HG03039 (cell line): ENCODE data around the gene SLC4A4.

ENCODE experiments used
- ATAC-seq: cut with Tn5 transposase; IDR thresholded peaks from one replicate; pipeline ENCODE4 v1.9.1; 2021; ENCODE audit warnings: mild to moderate bottlenecking, moderate library complexity; ENCODE audit not compliant: unreplicated experiment

Gene SLC4A4

DNA sequence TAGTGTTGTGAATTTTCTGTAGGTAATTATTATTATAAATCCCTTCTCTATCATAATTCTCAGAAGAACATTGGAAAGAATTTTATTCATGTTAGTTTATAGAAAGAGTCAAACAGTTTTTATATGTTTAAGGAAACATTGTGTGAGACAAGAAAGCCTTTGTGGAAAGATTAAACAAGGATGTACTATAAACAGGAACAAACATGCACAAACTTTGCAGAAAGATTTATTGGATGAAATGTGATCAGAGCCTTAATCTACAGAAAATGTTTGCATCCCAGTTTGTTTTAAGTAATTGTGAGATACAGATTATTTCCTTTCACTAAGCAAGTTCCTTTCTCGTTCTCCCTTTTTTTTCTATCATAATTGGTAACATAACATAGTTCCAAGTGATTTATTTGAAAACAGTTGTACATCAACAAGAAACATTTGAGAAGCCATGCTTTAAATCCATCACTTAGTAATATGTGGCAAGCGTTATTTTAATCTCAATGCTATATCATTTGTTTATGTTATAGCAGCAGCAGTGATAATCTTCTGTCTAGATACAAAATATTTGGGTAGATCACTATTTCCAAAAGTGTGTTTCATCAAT is 129.4 kb downstream of the SLC4A4 start:
- no peak for ATAC-seq

DNA sequence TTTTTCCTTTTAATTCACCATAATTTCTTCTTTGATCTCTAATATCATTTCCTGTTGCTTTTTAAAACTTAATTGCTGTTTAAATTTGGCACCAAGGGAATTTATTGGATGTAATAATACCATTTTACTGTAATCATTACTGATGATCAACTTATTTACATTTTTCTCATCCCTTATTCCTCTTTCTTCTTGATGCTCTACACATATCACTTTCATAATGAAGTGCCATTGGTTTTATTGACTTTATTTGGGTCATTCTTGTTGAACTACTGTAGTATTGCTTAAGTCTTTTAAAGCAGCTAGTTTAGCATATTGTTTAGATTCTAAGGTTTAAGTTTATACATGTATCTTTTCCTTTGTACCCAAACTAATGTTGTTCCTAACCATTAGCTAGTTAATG is 130.7 kb downstream of the SLC4A4 start:
- no peak for ATAC-seq

DNA sequence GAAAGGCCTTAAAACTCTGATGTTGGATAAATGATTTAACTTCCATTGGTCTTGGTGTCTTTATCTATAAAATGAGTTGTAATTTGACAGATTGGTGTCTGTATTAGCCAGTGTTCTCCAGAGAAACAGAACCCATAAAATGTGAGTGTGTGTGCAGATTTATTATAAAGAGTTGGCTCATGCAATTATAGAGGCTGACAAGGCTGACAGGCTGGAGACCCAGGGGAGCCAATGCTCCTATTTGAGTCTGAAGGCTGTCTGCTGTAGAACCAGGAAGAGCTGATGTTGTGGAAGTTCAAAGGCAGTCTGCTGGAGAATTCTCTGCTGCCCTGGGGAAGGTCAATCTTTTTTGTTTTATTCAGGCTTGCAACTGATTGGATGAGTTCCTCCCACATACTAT is 131.7 kb downstream of the SLC4A4 start:
- ATAC-seq, result no peak

DNA sequence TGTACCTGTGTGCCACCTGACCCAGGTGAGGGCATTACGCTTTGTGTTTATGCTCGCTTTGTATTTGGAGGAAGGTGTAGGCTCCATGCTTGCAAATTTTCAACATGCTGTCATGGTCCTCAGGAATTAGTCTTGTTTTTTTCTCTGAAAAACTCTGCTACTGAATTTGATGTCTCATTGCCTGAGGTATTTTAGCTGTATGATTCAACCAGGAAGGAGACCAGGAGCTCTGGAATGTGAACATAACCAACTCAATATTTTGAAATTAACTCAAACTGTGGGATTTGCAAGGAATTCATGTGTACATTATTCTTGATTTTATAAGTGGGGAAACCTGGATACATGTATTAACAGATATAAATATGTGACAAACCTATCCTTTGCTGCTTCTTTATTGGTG is 134.1 kb downstream of the SLC4A4 start:
- no peak for ATAC-seq

DNA sequence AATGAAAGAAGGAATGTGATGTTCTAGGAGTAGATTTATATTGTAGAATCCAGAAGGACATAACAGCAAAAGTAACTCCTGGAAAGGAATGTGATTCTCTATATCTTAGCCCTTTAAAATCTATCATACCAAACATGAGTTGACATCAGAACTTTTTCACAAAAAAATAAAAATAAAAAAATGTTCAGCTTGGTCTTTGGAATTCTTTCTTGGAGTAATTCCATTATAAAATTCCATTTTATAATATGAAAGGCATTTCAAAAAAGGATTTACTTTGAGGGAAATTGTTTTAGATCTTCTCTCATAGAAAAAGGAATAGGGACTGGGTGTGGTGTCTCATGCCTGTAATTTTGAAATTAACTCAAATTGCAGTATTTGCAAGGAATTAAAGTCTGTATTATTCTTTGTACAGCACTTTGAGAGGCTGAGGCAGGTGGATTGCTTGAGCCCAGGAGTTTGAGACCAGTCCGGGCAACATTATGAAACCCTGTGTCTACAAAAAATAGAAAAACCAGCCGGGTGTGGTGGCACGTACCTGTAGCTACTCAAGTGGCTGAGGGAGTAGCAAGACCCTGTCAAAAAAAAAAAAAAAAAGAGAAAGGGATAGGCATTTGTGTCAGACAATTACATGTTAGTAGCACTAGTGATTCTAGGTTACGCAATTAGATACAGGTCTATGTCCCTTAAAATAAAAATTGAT is 134.9 kb downstream of the SLC4A4 start:
- ATAC-seq, result no peak

DNA sequence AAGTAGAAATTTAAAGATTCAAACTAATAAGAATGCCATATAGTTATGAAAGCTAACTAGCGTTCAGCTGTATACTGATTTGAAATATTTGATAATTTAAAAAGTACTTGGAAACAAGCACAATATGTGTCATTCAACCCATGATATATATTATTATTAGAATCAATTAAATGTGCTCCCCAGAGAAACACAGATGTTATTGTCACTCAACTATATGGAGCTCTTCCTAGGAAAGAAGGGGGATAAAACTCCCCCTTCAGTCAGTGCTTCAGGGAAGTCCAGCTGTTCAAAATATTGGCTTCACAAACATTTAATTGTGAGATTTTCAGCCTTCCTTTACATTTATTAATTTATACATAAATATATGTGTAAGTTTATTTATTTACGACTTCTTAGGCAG is 135.9 kb downstream of the SLC4A4 start:
- ATAC-seq, result no peak

DNA sequence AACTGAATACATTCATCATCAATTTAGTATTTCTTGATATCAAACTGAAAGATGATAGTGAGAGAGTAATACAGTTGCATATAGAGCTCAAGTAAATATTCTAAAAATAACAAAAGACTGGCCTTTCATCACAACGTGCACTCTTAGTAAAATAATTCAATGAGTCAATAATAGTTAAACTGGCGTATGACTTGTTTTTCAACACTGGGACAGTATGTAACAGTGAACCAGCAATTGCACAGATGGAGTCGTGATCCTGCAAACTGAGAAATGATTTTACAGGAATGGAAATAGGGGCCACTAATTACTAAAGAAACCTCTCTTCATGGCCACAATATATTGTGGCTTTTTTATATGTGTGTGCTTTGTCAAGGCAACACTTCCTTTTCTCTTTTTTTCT is 137.4 kb downstream of the SLC4A4 start:
- ATAC-seq, result no peak

DNA sequence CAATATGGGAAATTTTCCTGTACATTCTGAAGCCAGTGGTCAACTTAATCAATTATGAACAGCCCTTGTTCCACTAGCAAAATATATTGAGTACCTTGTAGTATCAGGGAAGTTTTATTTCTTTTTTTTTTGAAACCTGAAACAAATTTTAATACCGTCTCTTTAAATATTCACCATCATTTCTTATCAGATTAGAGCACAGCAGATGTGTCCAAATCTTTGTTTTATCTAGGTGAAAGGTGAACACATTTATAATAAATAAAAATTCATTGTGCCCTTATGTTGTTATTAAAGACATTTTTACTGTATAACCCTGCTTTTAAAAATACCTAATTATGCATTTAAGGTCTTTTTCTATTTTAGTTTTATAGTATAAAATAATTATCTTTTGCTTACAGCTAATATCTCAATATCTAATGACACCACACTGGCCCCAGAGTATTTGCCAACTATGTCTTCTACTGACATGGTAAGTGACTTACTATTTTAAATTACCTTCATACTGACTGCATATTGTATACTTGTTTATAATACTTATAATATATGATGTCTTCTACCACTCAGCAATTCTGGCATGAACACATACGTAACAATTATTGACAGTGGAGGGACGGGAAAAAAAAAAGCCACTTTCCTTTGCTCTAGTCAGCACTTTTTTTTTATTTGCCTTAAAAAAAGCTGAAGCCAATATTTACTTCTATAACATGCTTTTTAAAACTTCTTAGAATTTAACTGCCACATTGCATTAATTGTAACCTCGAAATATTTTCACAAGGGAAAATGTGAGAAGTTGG is 147.9 kb downstream of the SLC4A4 start:
- no peak for ATAC-seq

DNA sequence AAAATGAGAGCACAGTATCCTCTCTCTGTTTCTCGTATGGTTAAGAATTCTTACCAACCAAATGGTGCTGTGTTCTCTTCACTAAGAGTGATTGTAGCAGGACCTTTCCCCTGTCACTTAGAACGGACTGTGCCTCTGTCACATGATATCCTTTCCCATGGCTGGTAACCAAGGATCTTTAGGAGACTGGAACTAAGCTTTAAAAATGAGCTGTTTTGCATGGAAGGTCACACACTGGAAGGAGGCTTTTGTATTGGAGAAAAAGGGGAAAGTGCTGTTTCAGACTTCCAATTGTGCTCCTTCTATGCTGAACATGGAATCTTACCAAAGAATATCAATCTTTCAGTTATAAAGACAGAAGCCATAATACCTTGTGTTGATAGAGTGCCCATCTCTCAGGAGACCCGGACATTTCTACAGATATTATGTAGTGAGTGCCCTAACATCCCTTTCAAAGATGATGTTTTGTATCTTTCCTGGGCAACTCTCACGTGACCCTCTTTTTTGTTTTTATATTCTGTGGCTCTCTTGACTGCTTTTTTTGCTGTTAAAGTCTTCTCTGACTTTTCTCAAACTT is 148.6 kb downstream of the SLC4A4 start:
- no peak for ATAC-seq

DNA sequence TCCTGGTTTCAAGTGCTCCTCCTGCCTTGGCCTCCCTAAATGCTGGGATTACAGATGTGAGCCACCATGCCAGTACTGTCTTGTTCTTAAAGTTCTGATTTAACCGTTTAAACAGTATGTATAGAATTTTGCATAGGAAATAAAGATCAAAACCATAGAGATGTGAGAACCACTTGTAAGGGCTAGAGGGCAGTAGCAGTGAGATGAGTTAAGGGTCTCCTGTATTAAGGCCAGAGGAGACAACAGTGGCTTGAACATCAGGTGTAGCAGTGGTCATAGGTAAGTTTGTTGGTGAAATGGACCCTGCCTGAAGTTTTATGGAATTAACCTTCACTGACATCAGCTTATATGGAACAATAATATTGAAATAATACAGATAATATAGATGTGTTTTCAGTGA is 155.7 kb downstream of the SLC4A4 start:
- ATAC-seq, result no peak

DNA sequence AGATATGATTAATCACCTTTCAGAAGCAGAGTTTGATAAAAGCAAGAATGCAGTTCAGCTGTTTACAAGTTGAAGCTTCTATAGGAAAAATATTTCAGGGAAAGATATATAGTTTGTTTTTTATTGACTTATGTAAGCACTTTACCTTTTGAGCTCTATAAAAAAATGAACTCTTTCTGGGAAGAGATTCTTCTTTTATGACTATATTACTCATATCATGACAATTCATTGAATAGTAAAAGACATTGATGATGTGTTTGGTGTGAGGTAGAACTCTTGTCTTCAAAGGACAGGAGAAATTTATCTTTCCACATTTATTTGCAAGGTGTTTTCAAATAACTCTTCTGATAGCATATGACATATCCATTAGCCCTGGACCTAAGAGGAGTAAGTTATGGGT is 156.6 kb downstream of the SLC4A4 start:
- no peak for ATAC-seq

DNA sequence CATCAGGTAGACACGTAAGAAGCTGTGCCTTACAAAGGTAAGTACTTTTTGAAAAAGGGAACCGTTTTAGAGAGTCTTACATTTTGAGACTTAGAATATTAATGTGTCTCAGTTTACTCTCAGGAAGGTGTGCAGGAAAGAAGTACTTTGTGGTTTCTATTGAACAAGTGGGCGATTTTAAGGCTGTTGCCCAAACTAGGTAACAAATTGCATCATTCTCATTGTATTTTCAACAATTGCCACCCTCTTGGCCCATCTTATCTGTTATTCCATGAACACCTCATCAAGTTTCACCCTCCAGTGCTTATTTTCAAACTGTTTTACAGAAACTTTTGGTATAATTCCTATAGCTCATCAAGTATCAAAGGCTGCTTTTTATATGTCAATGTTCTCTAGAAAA is 158.3 kb downstream of the SLC4A4 start:
- no peak for ATAC-seq

DNA sequence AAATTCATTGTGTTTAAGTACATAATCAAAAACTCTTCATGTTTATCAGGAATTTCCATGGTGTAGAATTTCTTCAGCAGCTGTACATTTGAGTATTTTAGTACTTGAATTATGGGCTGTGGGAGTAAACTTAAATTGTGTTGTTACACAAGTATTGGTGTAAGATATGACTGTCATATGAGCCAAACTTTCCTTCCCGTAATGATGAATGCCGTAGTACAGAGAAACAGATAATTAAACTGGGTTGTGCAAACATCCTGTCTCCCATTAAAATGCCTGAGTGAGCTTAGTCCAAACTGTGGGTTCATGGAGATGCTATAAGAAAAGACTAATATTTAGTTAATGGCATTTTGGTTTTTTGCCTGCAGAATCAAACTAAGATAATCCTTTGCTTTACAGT is 159.2 kb downstream of the SLC4A4 start:
- ATAC-seq, result no peak

DNA sequence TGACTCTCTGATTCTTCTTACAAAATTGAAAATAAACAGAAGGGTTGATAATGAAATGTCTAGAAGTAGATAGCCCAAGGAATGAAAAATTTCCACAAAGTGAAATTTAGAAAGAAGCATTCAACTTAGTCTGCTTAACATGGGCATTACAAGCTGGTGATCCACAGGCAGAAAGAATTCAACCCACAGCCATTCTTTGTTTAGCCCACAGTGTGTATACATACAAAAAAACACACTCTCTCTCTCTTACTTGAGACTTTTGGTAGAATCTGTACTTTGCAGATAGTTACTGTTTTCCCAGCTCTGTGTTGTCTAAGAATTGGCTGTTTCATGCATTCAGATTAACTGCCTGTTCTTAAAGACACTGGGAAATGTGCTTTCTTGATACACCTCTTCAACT is 159.8 kb downstream of the SLC4A4 start:
- ATAC-seq, result no peak

DNA sequence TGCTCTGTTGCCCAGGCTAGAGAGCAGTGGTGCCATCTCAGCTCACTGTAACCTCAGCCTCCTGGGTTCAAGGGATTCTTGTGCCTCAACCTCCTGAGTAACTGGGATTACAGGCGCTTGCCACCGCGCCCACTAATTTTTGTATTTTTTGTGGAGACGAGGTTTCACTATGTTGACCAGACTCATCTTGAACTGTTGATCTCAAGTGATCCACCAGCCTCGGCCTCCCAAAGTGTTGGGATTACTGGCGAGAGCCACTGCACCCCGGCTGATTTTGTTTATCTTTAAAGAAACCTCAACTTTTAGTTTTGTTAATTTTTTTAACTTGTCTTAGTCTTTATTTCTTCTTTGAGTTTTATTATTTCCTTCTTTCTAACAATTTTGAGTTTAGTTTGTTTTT is 163.2 kb downstream of the SLC4A4 start:
- no peak for ATAC-seq

DNA sequence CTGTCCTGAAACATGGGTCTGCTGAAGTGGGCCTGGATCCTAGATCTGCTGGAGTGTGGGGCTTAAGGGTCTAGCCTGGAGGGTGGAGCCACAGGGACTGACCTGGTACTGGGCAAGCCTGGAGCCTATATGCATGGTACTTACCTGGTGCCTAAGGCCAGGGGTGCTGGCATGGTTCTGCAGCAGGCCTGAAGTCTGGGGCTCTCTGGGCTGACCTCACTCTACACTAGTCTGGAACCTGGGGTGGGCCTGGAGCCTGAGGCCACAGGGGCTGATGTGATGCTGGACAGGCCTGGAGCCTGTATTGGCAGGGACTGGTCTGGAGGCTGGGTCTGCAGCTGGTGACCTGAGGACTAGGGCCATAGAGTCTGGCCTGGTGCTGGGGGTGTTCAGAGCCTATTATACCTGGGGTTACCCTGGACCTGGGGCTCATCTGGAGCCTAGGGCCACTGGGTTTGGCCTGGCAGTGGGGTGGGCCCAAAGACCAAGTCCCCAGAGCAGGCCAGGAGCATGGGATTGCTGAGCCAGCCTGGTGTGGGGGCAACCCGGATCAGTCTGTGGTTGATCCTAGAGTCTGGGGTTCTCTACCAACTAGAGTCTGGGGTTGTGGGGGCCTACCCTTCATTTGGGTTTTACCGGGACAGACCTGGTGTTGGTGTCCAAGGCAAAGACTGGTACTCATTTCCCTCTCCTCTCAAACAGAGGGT is 179.6 kb downstream of the SLC4A4 start:
- no peak for ATAC-seq

DNA sequence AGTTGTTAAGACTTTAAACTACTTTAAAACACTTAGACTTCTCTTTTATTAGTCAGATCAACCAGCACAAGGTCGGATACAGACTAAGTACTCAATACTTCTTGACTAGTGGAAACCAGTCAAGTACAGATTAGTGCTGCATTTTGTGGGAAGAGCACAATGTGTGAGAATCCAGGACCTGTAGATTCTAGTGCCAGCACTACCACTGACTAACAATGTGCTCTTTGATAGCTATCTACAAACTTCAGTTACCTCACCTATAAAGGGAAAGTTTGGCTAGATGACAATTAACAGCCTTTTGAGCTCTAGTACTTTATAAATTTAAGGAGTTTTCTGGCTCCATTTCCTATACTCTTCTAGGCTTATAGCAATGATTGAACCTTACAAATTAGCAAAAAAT is 181.5 kb downstream of the SLC4A4 start:
- no peak for ATAC-seq

DNA sequence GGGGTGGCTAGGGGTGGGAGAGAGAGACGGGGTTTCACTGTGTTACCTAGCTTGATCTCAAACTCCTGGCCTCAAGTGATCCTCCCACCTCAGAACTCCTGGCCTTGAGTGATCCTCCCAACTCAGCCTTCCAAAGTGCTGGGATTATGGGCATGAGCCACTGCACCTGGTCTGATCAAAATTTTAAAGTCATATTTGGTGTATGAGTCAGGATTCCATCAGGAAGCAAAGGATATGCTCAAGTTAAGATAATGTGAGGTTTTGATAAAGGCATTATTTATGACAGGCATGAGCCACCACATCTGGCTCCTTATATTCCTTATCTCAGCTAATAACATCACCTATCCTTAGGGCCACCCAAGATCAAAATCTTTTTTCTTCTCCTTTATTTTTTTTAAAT is 182.0 kb downstream of the SLC4A4 start:
- no peak for ATAC-seq

DNA sequence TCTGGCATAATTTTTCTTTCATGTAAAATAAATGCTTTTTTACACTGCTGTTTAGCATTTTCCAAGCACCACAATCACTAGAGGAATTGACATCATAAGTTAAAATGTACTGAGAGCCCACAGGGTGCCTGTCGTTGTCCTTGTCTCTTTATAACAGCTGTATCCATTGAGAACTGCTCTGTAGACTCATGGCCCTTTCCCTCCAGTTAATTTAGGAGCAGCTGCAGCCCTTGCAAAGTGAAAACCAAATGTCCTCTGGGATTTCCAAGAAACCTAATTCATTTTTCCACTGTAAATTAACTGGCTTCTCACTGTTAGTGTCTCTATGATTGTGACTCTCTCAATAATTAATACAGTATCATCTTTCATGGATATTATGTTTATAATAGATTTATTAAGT is 185.9 kb downstream of the SLC4A4 start:
- ATAC-seq, result no peak

DNA sequence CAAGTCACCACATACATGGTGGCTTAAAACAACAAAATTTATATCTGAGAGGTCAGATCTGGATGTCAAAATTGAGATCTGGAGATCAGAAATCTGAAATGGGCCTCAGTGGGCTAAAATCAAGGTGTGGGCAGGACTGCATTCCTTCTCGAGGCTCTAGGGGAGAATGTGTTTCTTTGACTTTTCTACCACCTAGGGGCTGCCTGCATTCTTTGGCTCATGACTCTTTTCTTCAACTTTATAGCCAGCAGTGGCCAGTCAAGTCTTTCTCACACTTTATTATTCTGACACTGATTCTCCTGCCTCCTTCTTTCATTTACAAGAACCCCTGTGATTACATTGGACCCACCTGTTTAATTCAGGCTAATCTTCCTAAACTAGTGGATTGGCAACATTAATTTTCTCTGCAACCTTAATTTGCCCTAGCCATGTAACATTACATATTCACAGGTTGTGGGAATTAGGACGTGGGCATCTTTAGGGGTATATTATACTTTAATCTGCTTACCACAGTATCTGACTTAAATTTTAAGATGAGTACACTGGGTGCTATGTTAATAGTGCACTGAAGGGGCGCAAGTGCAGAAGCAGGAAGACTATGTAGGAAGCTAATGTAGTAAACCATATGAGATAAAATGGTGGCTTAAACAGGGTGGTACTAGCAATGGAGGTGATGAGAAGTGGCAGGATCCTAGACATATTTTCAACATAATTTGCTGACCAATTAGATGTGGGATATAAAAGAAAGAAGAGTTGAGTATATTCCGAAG is 188.0 kb downstream of the SLC4A4 start:
- no peak for ATAC-seq

DNA sequence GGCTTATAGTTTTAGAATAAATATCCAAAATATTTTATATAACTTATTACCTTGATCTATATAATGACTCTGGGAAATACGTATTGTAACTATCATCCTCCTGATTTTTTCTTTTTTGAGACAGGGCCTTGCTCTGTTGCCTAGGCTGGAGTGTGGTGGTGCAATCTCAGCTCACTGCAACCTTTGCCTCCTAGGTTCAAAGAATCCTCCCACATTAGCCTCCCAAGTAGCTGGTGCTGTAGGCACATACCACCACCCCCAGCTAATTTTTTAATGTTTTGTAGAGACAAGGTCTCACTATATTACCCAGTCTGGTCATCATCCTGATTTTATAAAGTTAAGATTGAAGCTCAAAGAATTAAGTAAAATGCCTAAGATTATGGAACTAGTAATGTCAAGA is 193.6 kb downstream of the SLC4A4 start:
- ATAC-seq, result no peak
